GM12878 (cell line): ENCODE data around the gene ABI2. TPM values are rescaled to one million over a fixed set of nuclear protein-coding genes. Genes with fewer than 3 reads are reported as not detected.

ENCODE experiments used
- ATAC-seq: fragments of 200-7000 bp; cut with Tn5 transposase; 3 replicates; pipeline ENCODE4 v1.9.1; 2020; ENCODE audit warnings: mild to moderate bottlenecking, moderate library complexity
- BruUV-seq: library from RNA; stranded (reverse); fragments of 400-500 nt; replicated peaks from 2 replicates; lab custom pipeline; 2021; lab: Mats Ljungman, UMichigan
- CTCF ChIA-PET: fragments of 300-600 bp; sonication (Branson Sonifier 250); formaldehyde crosslinking; extraction: SDS; loops from one replicate; lab custom pipeline; 2021; ENCODE audit warnings: inconsistent platforms; lab: Yijun Ruan, JAX
- POLR2A ChIA-PET: fragments of 350-600 bp; formaldehyde crosslinking; extraction: SDS; loops from one replicate; lab custom pipeline; 2021; ENCODE audit warnings: inconsistent platforms; lab: Charles Lee
- RAD21 ChIA-PET: fragments of 300-600 bp; sonication (Branson Sonifier 250); formaldehyde crosslinking; loops from one replicate; lab custom pipeline; 2023; ENCODE audit warnings: antibody characterized with exemption; ENCODE audit not compliant: unreplicated experiment; lab: Charles Lee
- SMC1A ChIA-PET: fragments of 300-600 bp; sonication (Branson Sonifier 250); formaldehyde crosslinking; loops from one replicate; lab custom pipeline; 2023; ENCODE audit not compliant: unreplicated experiment, uncharacterized antibody; lab: Charles Lee
- DNase-seq: peaks from one replicate; pipeline ENCODE4 v3.0.0-alpha.2; 2011; ENCODE audit warnings: low read depth, low spot score
- FAIRE-seq: peaks from 3 replicates; lab custom pipeline; 2011; peaks lifted over from hg19 to GRCh38; lab: Jason Lieb, UNC
- H2AFZ ChIP-seq: 2 replicates; pipeline ENCODE4 v1.6.0; 2011; ENCODE audit warnings: low read depth, low read length, control low read depth; ENCODE audit not compliant: control insufficient read depth
- H3K27ac ChIP-seq: 2 replicates; pipeline ENCODE4 v1.5.1; 2011; ENCODE audit warnings: control low read depth; ENCODE audit not compliant: control insufficient read depth, insufficient read depth
- H3K27me3 ChIP-seq, 2 experiments: replicated peaks in 1 of 2; 2 replicates each; pipeline versions ENCODE4 v1.6.0 to v1.6.1; 2011; ENCODE audit warnings: low read length in 1 of 2; ENCODE audit not compliant: control insufficient read depth in 2 of 2, insufficient read depth in 2 of 2
- H3K36me3 ChIP-seq, 2 experiments: 2 replicates each; pipeline ENCODE4 v1.5.1; 2011; ENCODE audit warnings: low read length in 1 of 2; ENCODE audit not compliant: control insufficient read depth in 2 of 2, insufficient read depth in 2 of 2
- H3K4me1 ChIP-seq: 2 replicates; pipeline ENCODE4 v1.6.1; 2011; ENCODE audit warnings: mild to moderate bottlenecking, low read length, moderate library complexity, mixed read lengths; ENCODE audit not compliant: control insufficient read depth, insufficient read depth
- H3K4me2 ChIP-seq: 2 replicates; pipeline ENCODE4 v1.6.0; 2011; ENCODE audit warnings: control low read depth; ENCODE audit not compliant: control insufficient read depth, insufficient read depth
- H3K4me3 ChIP-seq: fragments of 200-600 bp; sonication (generic); 2 replicates; pipeline ENCODE4 v1.5.1; 2016
- H3K79me2 ChIP-seq: 2 replicates; pipeline ENCODE4 v1.6.0; 2011; ENCODE audit warnings: low read length; ENCODE audit not compliant: control insufficient read depth, insufficient read depth
- H3K9ac ChIP-seq: 2 replicates; pipeline ENCODE4 v1.8.0; 2011; ENCODE audit warnings: low read length, control low read depth, mixed read lengths; ENCODE audit not compliant: control insufficient read depth, insufficient read depth
- H3K9me3 ChIP-seq: replicated peaks from 3 replicates; pipeline ENCODE4 v1.5.1; 2011; ENCODE audit warnings: mild to moderate bottlenecking, low read length; ENCODE audit not compliant: control insufficient read depth, insufficient read depth
- H4K20me1 ChIP-seq: 2 replicates; pipeline ENCODE4 v1.6.0; 2011; ENCODE audit not compliant: control insufficient read depth, insufficient read depth
- BHLHE40 ChIP-seq, 2 experiments: fragments of 450-650 bp in 1 of 2; IDR thresholded peaks; 2 replicates each; pipeline ENCODE4 v1.6.1; 2011 to 2017; ENCODE audit warnings: low read depth in 2 of 2, borderline replicate concordance in 1 of 2, improper control_type of control experiment in 1 of 2, low read length in 1 of 2, mild to moderate bottlenecking in 1 of 2
- EP300 ChIP-seq, 2 experiments: fragments of 150-350 bp in 1 of 2; IDR thresholded peaks; 2 replicates each; pipeline ENCODE4 v1.6.1; 2011 to 2012; ENCODE audit warnings: low read depth in 2 of 2, low read length in 2 of 2, borderline replicate concordance in 1 of 2, improper control_type of control experiment in 1 of 2, inconsistent platforms in 1 of 2; ENCODE audit not compliant: control insufficient read depth in 1 of 2
- FOXK2 ChIP-seq: fragments of 450-650 bp; IDR thresholded peaks from 2 replicates; pipeline ENCODE4 v1.6.1; 2017; ENCODE audit warnings: mild to moderate bottlenecking, moderate library complexity
- POLR2AphosphoS2 ChIP-seq: IDR thresholded peaks from 2 replicates; pipeline ENCODE4 v1.6.1; 2011; ENCODE audit warnings: low read depth, mild to moderate bottlenecking, low read length, improper control_type of control experiment, moderate library complexity
- SRF ChIP-seq, 2 experiments: IDR thresholded peaks; 2 replicates each; pipeline ENCODE4 v1.6.1; 2011; ENCODE audit warnings: low read depth in 2 of 2, low read length in 2 of 2, mild to moderate bottlenecking in 1 of 2, moderate library complexity in 1 of 2
- WGBS: methylation state at CpG from one replicate; pipeline ENCODE4 v1.1.6; 2016; ENCODE audit warnings: low lambda C conversion rate; ENCODE audit not compliant: insufficient replicate concordance, insufficient coverage; ENCODE audit errors: missing lambda C conversion rate; 5-methylcytosine and 5-hydroxymethylcytosine counted together
- in situ Hi-C: fragments of 300-500 bp; cut with MboI; formaldehyde crosslinking; loops from 9 replicates; pipeline ENCODE4 v1.14.3; 2018; ENCODE audit warnings: mixed read lengths
- intact Hi-C: fragments of 100-400 bp; cut with micrococcal nuclease; formaldehyde crosslinking; loops from one replicate; pipeline ENCODE4 v1.14.2; 2022; ENCODE audit not compliant: unreplicated experiment
- polyA plus RNA-seq, 11 experiments: library from polyadenylated mRNA; depleted of rRNA in 4 of 11; unstranded in 6 of 11; stranded (reverse) in 5 of 11; fragments of >200 nt; fragmentation: Nextera tagmentation in 4 of 11; fragmentation: Illumina TruSeq in 1 of 11; extraction: Ambion mirVana in 4 of 11; extraction: Trizol in 1 of 11; gene quantifications; 1 replicate in 1 of 11; 2 replicates in 10 of 11; pipeline versions ENCODE4 v1.2.1 to v1.2.3, GENCODE V29; 2011 to 2016; ENCODE audit warnings: inconsistent platforms in 2 of 11, missing spikeins in 2 of 11, low read depth in 1 of 11
- total RNA-seq, 4 experiments: library from RNA; depleted of rRNA in 3 of 4; stranded (reverse); fragments of >200 nt in 3 of 4; fragmentation: Illumina TruSeq in 1 of 4; extraction: Trizol in 1 of 4; gene quantifications; 2 replicates each; pipeline versions ENCODE4 v1.2.1 to v1.2.3, GENCODE V29; 2013 to 2021
- TF ChIP-seq, protein P1 (sequence below): fragments of 450-650 bp; IDR thresholded peaks from 2 replicates; pipeline ENCODE4 v1.6.1; 2018; ENCODE audit warnings: mild to moderate bottlenecking, low read depth, moderate library complexity; ENCODE audit not compliant: partially characterized antibody
- TF ChIP-seq, protein P2 (sequence below): IDR thresholded peaks from 2 replicates; pipeline ENCODE4 v1.6.1; 2012; ENCODE audit warnings: mild to moderate bottlenecking, low read depth, low read length

Gene ABI2
- total and polyA plus RNA-seq, 10 of the 15 experiments (the other 5 are each of a cell fraction or from before 2014, with no cell fraction given) = 8.9 to 44.5 (median 30.3) TPM

DNA sequence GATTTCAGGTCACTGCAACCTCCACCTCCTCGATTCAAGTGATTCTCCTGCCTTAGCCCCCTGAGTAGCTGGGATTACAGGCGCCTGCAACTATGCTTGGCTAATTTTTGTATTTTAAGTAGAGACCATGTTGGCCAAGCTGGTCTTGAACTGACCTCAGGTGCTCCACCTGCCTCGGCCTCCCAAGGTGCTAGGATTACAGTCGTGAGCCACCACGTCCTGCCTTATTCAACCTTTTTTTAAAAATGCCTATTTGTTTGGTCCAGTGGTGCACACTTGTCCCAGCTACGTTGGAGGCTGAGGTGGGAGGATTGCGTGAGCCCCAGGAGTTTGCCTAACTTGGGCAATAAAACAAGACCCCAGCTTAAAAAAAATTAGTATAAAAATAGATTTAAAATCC lies 46.1 kb upstream of the ABI2 start:
- POLR2A ChIA-PET = interaction anchor here (0.7 kb wide), 1 partner anchor 1954 kb away, joined by 4 read pairs; no protein-coding TSS in a partner anchor
- Histone ChIP-seq H3K36me3 (peaks cover 7 to 8% of the 10 kb centered on the region in 2 experiments), H2AFZ (no peak overlapping the region), H3K4me2 (no peak overlapping the region), H3K27ac (no peak overlapping the region), H3K4me3 (no peak overlapping the region), H3K9me3 (no peaks in the 10 kb centered on the region), H3K27me3 (no peaks in the 10 kb centered on the region), H3K4me1 (no peaks in the 10 kb centered on the region), H4K20me1 (no peaks in the 10 kb centered on the region), H3K9ac (no peak overlapping the region), H3K79me2 (no peaks in the 10 kb centered on the region)
- 96% methylated on average over 7 of the region's 7 CpGs for WGBS
- in situ Hi-C loops (no loop called here), intact Hi-C loops (no loop called here)
- RAD21 ChIA-PET = no interaction called here
- ATAC-seq (no peak), FAIRE-seq (no peak), DNase-seq (no peak)
- no TSS peak for BruUV-seq
- SMC1A ChIA-PET = interaction anchor here (1.1 kb wide), 3 partner anchors 16 to 500 kb away, joined by 3 read pairs; no protein-coding TSS in a partner anchor
- CTCF ChIA-PET = no interaction called here
- TF ChIP-seq FOXK2 = no peak
- TF ChIP-seq, protein P1, sequence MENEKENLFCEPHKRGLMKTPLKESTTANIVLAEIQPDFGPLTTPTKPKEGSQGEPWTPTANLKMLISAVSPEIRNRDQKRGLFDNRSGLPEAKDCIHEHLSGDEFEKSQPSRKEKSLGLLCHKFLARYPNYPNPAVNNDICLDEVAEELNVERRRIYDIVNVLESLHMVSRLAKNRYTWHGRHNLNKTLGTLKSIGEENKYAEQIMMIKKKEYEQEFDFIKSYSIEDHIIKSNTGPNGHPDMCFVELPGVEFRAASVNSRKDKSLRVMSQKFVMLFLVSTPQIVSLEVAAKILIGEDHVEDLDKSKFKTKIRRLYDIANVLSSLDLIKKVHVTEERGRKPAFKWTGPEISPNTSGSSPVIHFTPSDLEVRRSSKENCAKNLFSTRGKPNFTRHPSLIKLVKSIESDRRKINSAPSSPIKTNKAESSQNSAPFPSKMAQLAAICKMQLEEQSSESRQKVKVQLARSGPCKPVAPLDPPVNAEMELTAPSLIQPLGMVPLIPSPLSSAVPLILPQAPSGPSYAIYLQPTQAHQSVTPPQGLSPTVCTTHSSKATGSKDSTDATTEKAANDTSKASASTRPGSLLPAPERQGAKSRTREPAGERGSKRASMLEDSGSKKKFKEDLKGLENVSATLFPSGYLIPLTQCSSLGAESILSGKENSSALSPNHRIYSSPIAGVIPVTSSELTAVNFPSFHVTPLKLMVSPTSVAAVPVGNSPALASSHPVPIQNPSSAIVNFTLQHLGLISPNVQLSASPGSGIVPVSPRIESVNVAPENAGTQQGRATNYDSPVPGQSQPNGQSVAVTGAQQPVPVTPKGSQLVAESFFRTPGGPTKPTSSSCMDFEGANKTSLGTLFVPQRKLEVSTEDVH = no peak

GRCh38 chr2:203286532-203286931 lies 41.7 kb upstream of the ABI2 start:
- SMC1A ChIA-PET = no interaction called here
- H3K4me3 ChIP-seq = no peak overlapping the region
- BruUV-seq = no TSS peak
- no peak overlapping the region for H3K27ac ChIP-seq
- no peak overlapping the region for H3K4me2 ChIP-seq
- H3K79me2 ChIP-seq = no peaks in the 10 kb centered on the region
- in situ Hi-C loops (no loop called here), intact Hi-C loops (no loop called here)
- ATAC-seq = no peak
- no peak for DNase-seq
- peaks cover 0 to 2% of the 10 kb centered on the region in 2 experiments; a peak in 2 of 4 replicates for H3K36me3 ChIP-seq
- no peaks in the 10 kb centered on the region for H3K9me3 ChIP-seq
- no peak for FAIRE-seq
- H4K20me1 ChIP-seq = no peaks in the 10 kb centered on the region
- RAD21 ChIA-PET = no interaction called here
- no peaks in the 10 kb centered on the region for H3K4me1 ChIP-seq
- CTCF ChIA-PET = no interaction called here
- POLR2A ChIA-PET = no interaction called here
- no peak overlapping the region for H2AFZ ChIP-seq
- 98% methylated on average over 2 of the region's 2 CpGs for WGBS
- no peak overlapping the region for H3K9ac ChIP-seq
- no peaks in the 10 kb centered on the region for H3K27me3 ChIP-seq
- no peak for TF ChIP-seq SRF (IDR thresholded peaks at IDR 0.05; ENCODE audit: low read depth in 2 of 2, low read length in 2 of 2)
- TF ChIP-seq EP300 (IDR thresholded peaks at IDR 0.05; ENCODE audit: borderline replicate concordance in 1 of 2, control insufficient read depth in 1 of 2, low read depth in 2 of 2, low read length in 2 of 2) = no peak
- TF ChIP-seq, protein P2, sequence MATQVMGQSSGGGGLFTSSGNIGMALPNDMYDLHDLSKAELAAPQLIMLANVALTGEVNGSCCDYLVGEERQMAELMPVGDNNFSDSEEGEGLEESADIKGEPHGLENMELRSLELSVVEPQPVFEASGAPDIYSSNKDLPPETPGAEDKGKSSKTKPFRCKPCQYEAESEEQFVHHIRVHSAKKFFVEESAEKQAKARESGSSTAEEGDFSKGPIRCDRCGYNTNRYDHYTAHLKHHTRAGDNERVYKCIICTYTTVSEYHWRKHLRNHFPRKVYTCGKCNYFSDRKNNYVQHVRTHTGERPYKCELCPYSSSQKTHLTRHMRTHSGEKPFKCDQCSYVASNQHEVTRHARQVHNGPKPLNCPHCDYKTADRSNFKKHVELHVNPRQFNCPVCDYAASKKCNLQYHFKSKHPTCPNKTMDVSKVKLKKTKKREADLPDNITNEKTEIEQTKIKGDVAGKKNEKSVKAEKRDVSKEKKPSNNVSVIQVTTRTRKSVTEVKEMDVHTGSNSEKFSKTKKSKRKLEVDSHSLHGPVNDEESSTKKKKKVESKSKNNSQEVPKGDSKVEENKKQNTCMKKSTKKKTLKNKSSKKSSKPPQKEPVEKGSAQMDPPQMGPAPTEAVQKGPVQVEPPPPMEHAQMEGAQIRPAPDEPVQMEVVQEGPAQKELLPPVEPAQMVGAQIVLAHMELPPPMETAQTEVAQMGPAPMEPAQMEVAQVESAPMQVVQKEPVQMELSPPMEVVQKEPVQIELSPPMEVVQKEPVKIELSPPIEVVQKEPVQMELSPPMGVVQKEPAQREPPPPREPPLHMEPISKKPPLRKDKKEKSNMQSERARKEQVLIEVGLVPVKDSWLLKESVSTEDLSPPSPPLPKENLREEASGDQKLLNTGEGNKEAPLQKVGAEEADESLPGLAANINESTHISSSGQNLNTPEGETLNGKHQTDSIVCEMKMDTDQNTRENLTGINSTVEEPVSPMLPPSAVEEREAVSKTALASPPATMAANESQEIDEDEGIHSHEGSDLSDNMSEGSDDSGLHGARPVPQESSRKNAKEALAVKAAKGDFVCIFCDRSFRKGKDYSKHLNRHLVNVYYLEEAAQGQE = no peak
- no peak for TF ChIP-seq POLR2AphosphoS2
- TF ChIP-seq BHLHE40 (IDR thresholded peaks at IDR 0.05; ENCODE audit: borderline replicate concordance in 1 of 2, low read depth in 2 of 2, low read length in 1 of 2) = no peak
